GM21447 (cell line): ENCODE measurements around the gene ANKRD13B.
A peak's percentile ranks its signal among the peaks of the same experiment; 100 is the strongest.

Experiments
- ATAC-seq: cut with Tn5 transposase; IDR thresholded peaks from one replicate; pipeline ENCODE4 v1.9.1; 2021; ENCODE audit not compliant: unreplicated experiment

The ANKRD13B gene

GRCh38 chr17:29568331-29569244 lies 24.3 kb upstream of the ANKRD13B start, which contains the start of gene TP53I13:
Gene TP53I13 (plus strand): TSS chr17:29568701. CDS start chr17:29568759, 58 bp downstream.
- peak; percentile 47 for ATAC-seq

- ATAC-seq = no peak
Measured at GRCh38 chr17:29569245-29569950, 23.5 kb upstream of the ANKRD13B start.

- ATAC-seq = no peak
Measured at GRCh38 chr17:29570521-29570920, 22.4 kb upstream of the ANKRD13B start.

GRCh38 chr17:29571486-29571882 lies 21.4 kb upstream of the ANKRD13B start:
- no peak for ATAC-seq

- ATAC-seq = no peak
Measured at GRCh38 chr17:29571883-29572681, 20.9 kb upstream of the ANKRD13B start.

GRCh38 chr17:29572691-29573557 lies 20.0 kb upstream of the ANKRD13B start:
- no peak for ATAC-seq

- no peak for ATAC-seq
Measured at GRCh38 chr17:29573558-29573869, 19.4 kb upstream of the ANKRD13B start.

- ATAC-seq = no peak
Measured at GRCh38 chr17:29573871-29574731, 18.8 kb upstream of the ANKRD13B start.

GRCh38 chr17:29574732-29575510 lies 18.0 kb upstream of the ANKRD13B start:
- no peak for ATAC-seq

GRCh38 chr17:29575511-29576213 lies 17.3 kb upstream of the ANKRD13B start:
- no peak for ATAC-seq

- ATAC-seq = no peak
Measured at GRCh38 chr17:29576214-29577000, 16.5 kb upstream of the ANKRD13B start.

- ATAC-seq = no peak
Measured at GRCh38 chr17:29577001-29577370, 15.9 kb upstream of the ANKRD13B start.

GRCh38 chr17:29577385-29578211 lies 15.3 kb upstream of the ANKRD13B start:
- ATAC-seq = no peak

GRCh38 chr17:29578626-29579485 lies 14.1 kb upstream of the ANKRD13B start:
- no peak for ATAC-seq
